GM12892 (cell line): ENCODE measurements around the gene SERTAD2.

Experiments used
- POLR2A ChIP-seq: IDR thresholded peaks from 2 replicates; pipeline ENCODE4 v1.6.1; 2011; ENCODE audit warnings: low read depth, low read length, control low read depth
- POLR2AphosphoS5 ChIP-seq: IDR thresholded peaks from 2 replicates; pipeline ENCODE4 v1.6.1; 2011; ENCODE audit warnings: low read depth, low read length, control low read depth
- TAF1 ChIP-seq: IDR thresholded peaks from 2 replicates; pipeline ENCODE4 v1.6.1; 2011; ENCODE audit warnings: low read depth, mild to moderate bottlenecking, control low read depth, low read length, borderline replicate concordance

GRCh38 chr2:64591188-64591587 lies 62.5 kb downstream of the SERTAD2 start:
- TF ChIP-seq POLR2AphosphoS5 = no peak
- no peak for TF ChIP-seq TAF1
- no peak for TF ChIP-seq POLR2A
